Measurements from ENCODE around the gene TBC1D12.

DNA sequence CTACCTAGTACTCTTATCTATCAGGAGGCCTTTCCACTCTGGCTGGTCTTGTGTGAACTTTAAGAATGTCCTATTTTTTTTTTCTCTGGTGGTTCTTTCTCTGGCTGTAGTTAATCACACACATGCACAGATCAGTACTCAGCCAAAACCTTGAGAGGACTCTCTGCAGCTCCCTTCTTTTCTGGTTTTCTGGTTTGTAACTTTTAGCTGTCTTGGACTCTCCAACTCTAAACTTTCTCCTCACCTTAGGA lies 88.4 kb downstream of the TBC1D12 start:
- TF ChIP-seq, protein P1, sequence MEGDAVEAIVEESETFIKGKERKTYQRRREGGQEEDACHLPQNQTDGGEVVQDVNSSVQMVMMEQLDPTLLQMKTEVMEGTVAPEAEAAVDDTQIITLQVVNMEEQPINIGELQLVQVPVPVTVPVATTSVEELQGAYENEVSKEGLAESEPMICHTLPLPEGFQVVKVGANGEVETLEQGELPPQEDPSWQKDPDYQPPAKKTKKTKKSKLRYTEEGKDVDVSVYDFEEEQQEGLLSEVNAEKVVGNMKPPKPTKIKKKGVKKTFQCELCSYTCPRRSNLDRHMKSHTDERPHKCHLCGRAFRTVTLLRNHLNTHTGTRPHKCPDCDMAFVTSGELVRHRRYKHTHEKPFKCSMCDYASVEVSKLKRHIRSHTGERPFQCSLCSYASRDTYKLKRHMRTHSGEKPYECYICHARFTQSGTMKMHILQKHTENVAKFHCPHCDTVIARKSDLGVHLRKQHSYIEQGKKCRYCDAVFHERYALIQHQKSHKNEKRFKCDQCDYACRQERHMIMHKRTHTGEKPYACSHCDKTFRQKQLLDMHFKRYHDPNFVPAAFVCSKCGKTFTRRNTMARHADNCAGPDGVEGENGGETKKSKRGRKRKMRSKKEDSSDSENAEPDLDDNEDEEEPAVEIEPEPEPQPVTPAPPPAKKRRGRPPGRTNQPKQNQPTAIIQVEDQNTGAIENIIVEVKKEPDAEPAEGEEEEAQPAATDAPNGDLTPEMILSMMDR (IDR thresholded peaks at IDR 0.05; ENCODE audit: low read length): no peak
- no peak for TF ChIP-seq EZH2 (IDR thresholded peaks at IDR 0.05; ENCODE audit: borderline replicate concordance, low read length)
